Measurements from ENCODE around the gene COL6A1. TPM values are rescaled to one million over a fixed set of nuclear protein-coding genes. Genes with fewer than 3 reads are reported as not detected.

The COL6A1 gene
- polyA plus RNA-seq, 2 of the 4 experiments (the other 2 are of a cell fraction) = 3.9 to 18.3 TPM

DNA sequence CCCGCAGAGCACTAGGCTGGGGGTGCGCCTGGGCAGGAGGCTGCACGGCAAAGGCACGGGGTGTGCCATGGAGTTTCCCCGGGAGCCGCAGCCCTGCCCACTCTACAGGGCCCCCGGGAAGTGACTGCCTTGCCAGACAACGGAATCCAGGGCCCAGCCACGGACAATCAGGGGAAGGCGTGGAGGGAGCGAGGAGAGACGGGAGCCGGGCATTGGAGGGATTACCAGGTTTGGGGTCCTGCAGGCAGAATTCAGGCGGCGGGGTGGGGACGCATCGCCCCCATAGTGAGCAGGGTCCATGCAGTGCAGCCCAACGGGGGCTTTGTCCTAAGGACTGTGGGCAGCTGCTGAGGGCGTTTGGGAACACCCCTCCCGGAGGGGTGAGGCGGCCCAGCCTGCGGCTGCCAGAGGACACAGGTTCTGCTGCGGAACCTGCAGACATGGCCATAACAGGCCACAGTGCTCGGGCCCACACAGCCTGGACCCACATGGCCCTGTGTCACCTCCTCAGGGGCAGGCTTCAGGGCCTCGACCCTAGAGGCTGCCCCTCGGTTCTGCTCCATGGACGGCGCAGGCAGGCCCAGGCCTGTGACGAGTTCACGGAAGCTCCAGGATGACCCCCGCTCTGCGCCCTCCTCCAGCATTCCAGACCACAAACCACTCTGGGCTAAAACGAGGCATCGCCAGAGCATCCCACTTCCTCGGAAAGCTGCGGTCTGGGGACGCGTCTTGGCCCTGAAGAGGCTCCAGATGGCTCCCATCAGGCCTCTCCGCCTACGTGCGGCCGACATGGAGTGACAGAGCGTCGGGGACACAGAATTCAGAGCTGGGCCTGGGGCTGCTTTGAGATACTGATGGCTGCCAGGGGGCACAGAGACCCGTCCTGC is 54.5 kb downstream of the COL6A1 start:
- TF ChIP-seq HOXA7 (CRISPR knock-in tag; IDR thresholded peaks at IDR 0.05) (no peak), NFE2L2 (conservative IDR thresholded peaks at IDR 0.05; ENCODE audit: low read length) (no peak), NR3C1 (IDR thresholded peaks at IDR 0.05) (no peak), HOXB13 (CRISPR knock-in tag; IDR thresholded peaks at IDR 0.05; ENCODE audit: low read depth) (no peak), FOXS1 (CRISPR knock-in tag; IDR thresholded peaks at IDR 0.05) (no peak), EHMT2 (IDR thresholded peaks at IDR 0.05; ENCODE audit: low read depth) (no peak), EP300 (IDR thresholded peaks at IDR 0.05) (no peak), SMC3 (IDR thresholded peaks at IDR 0.05) (no peak)
- TF ChIP-seq, protein P1, sequence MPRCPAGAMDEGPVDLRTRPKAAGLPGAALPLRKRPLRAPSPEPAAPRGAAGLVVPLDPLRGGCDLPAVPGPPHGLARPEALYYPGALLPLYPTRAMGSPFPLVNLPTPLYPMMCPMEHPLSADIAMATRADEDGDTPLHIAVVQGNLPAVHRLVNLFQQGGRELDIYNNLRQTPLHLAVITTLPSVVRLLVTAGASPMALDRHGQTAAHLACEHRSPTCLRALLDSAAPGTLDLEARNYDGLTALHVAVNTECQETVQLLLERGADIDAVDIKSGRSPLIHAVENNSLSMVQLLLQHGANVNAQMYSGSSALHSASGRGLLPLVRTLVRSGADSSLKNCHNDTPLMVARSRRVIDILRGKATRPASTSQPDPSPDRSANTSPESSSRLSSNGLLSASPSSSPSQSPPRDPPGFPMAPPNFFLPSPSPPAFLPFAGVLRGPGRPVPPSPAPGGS (IDR thresholded peaks at IDR 0.05) = no peak
- ChIA-PET CTCF (no interaction called here), POLR2A (no interaction called here)
- ATAC-seq (no peak; a peak in 1 of 6 replicates), FAIRE-seq (no peak), DNase-seq (ENCODE audit: low read depth in 1 of 2, low spot score in 1 of 2) (no peak)
- WGBS (ENCODE audit: missing lambda C conversion rate) = 68% methylated on average over 12 of the region's 45 CpGs
- no peak overlapping the region for H3K4me3 ChIP-seq
- H3K9me3 ChIP-seq = no peaks in the 10 kb centered on the region
- H3K4me1 ChIP-seq = no peaks in the 10 kb centered on the region
- H3K27ac ChIP-seq = no peak overlapping the region
- H3K4me2 ChIP-seq = no peak overlapping the region

DNA sequence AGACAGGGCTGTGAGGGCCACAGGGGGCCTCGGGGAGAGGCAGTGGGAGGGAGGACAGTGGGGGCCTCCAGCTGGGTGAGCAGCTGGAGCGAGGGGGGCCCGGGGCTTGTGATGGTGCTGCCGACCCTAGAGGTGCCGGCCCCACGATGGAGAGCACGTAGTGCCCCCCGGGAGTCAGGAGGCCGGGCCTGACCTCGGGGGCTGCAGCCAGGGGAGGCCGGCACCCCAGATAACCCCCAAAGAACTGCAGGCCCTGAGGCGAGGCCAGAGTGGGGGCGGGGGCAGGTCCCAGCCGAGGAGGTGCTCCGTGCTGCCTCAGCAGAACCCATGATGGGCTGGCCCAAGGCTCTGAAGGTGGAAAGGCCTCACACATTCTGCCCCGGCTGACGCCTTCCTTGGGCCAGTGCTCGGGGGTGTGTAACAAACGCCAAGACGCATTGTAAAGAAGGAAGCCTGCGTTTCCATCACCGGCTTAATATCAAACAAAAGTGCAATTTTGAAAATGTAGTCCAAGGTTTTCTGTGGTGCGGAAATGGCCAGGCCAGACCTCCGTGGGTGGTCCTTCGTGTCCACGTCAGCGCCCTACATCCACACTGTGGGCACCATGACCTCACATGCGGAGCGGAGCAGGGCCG is 55.2 kb downstream of the COL6A1 start:
- WGBS (ENCODE audit: missing lambda C conversion rate) = 91% methylated on average over 21 of the region's 30 CpGs
- Histone ChIP-seq H3K4me3 (no peak overlapping the region), H3K9me3 (no peaks in the 10 kb centered on the region), H3K4me1 (no peaks in the 10 kb centered on the region), H3K27ac (no peak overlapping the region), H3K4me2 (no peak overlapping the region)
- no peak for FAIRE-seq
- TF ChIP-seq KDM5A (IDR thresholded peaks at IDR 0.05) = no peak
- TF ChIP-seq, protein P2, sequence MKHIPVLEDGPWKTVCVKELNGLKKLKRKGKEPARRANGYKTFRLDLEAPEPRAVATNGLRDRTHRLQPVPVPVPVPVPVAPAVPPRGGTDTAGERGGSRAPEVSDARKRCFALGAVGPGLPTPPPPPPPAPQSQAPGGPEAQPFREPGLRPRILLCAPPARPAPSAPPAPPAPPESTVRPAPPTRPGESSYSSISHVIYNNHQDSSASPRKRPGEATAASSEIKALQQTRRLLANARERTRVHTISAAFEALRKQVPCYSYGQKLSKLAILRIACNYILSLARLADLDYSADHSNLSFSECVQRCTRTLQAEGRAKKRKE (CRISPR knock-in tag; IDR thresholded peaks at IDR 0.05; ENCODE audit: low read depth) = no peak
- TF ChIP-seq KDM1A (IDR thresholded peaks at IDR 0.05; ENCODE audit: low read depth) = no peak
- TF ChIP-seq, protein P3, sequence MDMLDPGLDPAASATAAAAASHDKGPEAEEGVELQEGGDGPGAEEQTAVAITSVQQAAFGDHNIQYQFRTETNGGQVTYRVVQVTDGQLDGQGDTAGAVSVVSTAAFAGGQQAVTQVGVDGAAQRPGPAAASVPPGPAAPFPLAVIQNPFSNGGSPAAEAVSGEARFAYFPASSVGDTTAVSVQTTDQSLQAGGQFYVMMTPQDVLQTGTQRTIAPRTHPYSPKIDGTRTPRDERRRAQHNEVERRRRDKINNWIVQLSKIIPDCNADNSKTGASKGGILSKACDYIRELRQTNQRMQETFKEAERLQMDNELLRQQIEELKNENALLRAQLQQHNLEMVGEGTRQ (IDR thresholded peaks at IDR 0.05) = no peak
- TF ChIP-seq, protein P4, sequence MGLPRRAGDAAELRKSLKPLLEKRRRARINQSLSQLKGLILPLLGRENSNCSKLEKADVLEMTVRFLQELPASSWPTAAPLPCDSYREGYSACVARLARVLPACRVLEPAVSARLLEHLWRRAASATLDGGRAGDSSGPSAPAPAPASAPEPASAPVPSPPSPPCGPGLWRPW (IDR thresholded peaks at IDR 0.05) = no peak
- TF ChIP-seq TP53 (CRISPR knock-in tag; IDR thresholded peaks at IDR 0.05) = no peak
- no peak for TF ChIP-seq ZSCAN20 (CRISPR knock-in tag; IDR thresholded peaks at IDR 0.05)
- TF ChIP-seq EHMT2 (IDR thresholded peaks at IDR 0.05; ENCODE audit: low read depth) = no peak
- POLR2A ChIA-PET = no interaction called here
- no peak for ATAC-seq
- CTCF ChIA-PET = no interaction called here
- DNase-seq (ENCODE audit: low read depth in 1 of 2, low spot score in 1 of 2) = no peak

DNA sequence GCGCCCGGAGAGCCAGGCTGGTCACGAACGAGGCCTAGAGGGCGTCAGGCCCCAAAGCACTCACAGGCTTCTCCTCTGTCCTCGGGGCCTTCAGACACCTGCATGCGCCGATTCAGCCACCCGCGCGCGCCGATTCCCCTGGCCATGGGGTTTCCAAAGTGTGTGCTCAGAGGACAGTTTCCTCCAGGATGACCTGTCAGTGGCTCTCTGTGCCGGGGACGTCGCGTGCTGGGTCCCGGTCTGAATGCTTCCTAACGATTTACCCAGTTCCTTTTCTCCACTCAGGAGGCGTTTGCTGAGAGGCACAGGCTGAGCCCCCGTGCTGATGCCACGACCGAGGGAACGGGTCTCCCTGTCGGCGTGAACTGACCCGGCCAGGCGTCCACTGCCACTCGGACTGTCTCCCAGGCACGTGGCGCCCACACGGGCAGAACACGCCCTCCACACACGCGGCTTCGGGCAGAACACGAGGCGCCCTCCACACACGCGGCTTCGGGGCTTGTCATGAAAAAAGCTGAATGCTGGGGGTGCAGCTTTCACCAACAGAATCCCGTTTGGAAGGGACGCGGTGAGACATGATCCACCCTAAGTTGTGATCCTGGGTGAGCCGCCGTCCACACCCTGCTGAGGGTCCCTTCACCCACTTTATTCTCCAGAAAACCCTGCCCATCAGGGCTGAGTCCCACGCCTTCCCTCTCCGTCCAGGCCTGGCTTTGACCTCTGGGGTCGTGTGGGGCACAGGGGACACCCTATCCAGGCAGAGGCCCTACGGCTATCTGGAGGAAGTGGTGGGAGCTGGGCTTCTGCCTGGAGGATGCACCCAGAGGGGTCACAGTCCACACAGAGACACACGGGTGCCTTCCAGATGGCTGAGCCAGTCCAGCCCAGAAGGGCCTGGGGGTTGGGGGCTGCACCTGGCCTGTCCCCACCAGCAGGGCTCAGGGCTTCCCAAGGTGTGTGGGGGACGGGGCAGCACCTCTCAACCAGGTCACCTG is 56.1 kb downstream of the COL6A1 start:
- DNase-seq (ENCODE audit: low read depth in 1 of 2, low spot score in 1 of 2) = no peak
- H3K4me1 ChIP-seq = no peaks in the 10 kb centered on the region
- CTCF ChIA-PET = no interaction called here
- H3K9me3 ChIP-seq = no peaks in the 10 kb centered on the region
- no peak overlapping the region for H3K27ac ChIP-seq
- no peak for TF ChIP-seq NFE2L2 (conservative IDR thresholded peaks at IDR 0.05; ENCODE audit: low read length)
- TF ChIP-seq, protein P3 (IDR thresholded peaks at IDR 0.05) = no peak
- TF ChIP-seq SREBF2 (IDR thresholded peaks at IDR 0.05) = no peak
- no peak for TF ChIP-seq EHMT2 (IDR thresholded peaks at IDR 0.05; ENCODE audit: low read depth)
- TF ChIP-seq SMC3 (IDR thresholded peaks at IDR 0.05) = no peak
- no peak for FAIRE-seq
- H3K4me2 ChIP-seq = no peak overlapping the region
- WGBS (ENCODE audit: missing lambda C conversion rate) = 88% methylated on average over 31 of the region's 52 CpGs
- POLR2A ChIA-PET = no interaction called here
- ATAC-seq = no peak
- no peak overlapping the region for H3K4me3 ChIP-seq

All from A549 (cell line).